Measurements from ENCODE around the gene KIF5B.
A peak's percentile ranks its signal among the peaks of the same experiment; 100 is the strongest.
"Not testable (repeated sequence)": the region's sequence is repeated elsewhere in the genome, so short reads cannot be mapped to it uniquely, and the experiment has no call there.

The KIF5B gene

DNA sequence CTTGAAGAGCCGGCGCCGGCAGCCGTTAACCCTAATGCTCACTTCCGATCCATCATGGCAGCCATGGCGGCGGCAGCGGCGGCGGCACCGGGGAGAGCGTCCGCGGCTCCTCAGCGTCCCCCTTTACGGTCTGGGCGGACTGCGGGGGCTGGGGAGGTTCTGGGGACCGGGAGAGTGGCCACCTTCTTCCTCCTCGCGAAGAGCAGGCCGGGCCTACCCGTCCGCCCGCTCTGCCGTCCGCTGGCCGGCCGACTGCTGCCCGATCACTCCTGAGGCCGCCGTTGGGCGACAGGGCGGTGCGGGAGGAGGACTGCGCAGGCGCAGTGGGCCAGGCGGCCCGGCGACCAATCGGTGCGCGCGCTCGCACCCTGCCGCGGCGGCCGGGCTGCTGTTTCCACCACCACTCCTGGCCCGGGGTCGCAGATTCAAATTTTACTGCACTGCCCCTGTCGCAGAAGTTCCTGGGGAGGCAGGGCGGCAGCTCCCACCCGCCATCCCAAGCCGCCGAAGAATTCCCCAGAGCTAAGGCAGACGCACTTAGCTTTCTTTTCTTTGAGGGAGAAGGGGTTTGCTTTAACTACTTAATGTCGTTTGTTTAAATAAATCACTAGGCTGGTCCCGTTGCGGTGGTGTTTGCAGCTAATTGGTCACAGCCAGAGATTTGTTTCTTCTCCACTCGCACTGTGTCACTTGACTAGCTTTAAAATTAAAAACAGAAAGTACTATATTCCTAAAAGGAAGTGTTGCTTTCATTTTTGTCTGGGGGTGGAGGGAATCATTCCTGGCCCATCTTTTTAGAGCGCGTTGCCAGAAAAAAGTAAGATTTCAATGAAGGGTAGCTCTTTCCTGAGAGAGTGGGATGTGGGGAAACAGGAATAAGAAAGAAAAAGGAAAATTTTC, at the start of gene KIF5B:
Gene KIF5B, minus strand, starts transcription at position 290 of the 900 bp plus-strand sequence. CDS start 452 bp downstream, outside the sequence.
- peak; percentile 84 for DNase-seq (ENCODE audit: low spot score)

DNA sequence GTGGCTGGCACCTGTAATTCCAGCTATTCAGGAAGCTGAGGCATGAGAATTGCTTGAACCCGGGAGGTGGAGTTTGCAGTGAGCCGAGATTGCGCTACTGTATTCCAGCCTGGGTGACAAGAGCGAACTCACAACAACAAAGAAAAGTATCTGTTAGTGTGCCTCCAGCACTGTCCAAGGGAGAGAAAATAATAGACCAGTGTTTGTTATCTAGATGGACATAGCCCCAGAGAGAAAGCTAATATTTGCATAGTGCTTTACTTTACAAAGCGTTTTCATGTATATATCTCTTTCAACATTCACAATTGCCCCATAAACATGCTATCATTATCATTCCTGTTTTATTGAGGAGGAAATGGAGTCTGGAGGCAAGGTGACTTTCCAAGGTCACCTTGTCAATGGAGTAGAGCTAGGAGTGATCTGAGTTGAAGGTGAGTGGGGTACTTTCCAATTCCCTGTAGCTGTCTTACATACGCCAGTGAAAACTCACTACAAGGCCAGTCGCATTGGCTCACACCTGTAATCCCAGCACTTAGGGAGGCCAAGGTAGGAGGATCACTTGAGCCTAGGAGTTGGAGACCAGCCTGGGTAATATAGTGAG, 49.7 kb upstream of the KIF5B start:
- DNase-seq (ENCODE audit: low spot score), result no peak

DNA sequence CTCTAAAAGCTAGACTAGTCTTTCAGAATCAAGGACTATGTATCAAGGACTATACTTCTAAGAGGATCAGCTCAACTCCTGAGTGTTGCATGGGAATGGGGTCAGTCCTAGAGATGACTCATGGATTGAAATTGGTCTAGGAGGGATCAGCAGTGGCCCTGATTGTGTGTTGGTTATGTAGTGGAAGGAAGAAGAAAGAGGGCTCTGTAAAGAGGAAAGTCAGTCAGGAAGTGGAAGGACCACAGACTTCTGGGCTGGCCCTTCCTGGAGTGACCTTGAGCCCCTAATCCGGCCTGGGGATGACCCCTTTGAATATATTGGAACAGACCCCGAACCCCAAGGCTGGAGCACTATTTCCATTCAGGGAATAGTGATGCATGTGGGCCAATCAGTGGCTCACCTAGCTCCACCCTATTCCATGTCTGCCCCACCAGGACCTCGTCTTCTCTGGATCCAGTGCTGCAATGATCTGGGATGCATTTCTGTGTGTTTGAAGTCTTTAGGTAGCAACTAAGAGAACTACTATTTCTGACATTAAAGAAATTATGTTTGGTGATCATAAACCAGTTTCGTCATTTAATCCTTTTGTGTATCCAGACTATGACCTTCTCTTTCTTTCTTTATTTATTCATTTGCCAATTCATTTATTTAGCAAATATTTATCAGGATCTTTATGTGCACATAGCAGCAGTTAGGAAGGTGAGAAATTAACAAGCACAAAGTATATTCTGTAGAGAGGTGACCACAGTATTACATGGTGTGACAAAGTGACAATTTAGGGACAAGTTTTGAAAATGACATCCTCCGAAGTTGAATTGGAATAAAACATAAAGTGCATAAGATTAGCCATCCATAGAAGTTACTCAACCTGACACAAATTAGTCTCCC, 48.6 kb upstream of the KIF5B start:
- no peak for DNase-seq (ENCODE audit: low spot score)

DNA sequence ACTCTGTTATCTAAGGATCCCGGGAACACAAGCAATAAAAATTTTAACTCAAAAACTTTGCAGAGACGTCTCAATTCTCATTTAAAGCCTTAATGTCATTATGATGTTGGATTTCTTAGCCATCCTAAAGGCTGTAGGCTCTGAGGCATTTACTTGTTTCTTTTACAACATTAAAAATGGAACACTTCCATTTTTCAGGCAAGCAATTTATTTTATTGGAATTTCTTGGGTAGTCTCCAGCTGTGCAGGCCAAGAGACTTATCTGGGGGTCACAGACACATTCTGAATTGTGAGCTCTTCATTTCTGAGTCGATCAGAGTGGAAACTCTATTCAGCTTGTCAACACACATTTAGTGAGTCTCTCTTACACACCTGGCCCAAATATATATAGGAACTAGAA, 48.0 kb upstream of the KIF5B start:
- no peak for DNase-seq (ENCODE audit: low spot score)

DNA sequence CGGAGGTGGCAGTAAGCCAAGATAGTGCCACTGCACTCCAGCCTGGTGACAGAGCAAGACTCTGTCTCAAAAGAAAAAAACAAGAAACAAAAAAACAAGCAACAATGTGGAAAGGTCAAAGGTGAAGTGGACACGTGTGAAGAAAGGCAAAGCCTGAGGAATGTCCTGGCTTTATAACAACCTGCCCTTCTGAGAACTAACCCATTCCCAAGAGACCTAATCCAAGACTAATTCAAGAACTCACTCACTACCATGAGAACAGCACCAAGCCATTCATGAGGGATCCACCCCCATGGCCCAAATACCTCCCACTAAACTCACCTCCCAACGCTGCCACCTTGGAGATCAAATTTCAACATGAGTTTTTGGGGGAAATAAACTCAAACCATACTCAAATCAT, 47.5 kb upstream of the KIF5B start:
- no peak for DNase-seq (ENCODE audit: low spot score)

DNA sequence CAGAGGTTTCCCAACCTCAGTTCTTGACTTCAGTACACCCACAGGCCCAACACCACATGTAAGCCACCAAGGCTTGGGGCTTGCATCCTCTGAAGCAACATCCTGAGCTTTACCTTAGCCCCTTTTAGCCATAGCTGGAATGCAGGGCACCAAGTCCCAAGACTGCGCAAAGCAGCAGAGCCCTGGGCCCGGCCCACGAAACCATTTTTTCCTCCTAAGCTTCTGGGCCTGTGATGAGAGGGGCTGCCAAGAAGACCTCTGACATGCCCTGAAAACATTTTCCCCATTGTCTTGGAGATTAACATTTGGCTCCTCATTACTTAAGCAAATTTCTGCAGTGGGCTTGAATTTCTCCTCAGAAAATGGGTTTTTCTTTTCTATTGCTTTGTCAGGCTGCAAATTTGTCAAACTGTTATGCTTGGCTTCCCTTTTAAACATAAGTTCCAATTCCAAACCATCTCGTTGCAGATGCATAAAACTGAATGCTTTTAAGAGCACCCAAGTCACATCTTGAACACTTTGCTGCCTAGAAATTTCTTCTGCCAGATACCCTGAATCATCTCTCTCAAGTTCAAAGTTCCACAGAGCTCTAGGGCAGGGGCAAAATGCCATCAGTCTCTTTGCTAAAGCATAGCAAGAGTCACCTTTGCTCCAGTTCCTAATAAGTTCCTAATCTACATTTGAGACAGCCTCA, 42.5 kb upstream of the KIF5B start:
- not testable (repeated sequence) for DNase-seq (ENCODE audit: low spot score)

DNA sequence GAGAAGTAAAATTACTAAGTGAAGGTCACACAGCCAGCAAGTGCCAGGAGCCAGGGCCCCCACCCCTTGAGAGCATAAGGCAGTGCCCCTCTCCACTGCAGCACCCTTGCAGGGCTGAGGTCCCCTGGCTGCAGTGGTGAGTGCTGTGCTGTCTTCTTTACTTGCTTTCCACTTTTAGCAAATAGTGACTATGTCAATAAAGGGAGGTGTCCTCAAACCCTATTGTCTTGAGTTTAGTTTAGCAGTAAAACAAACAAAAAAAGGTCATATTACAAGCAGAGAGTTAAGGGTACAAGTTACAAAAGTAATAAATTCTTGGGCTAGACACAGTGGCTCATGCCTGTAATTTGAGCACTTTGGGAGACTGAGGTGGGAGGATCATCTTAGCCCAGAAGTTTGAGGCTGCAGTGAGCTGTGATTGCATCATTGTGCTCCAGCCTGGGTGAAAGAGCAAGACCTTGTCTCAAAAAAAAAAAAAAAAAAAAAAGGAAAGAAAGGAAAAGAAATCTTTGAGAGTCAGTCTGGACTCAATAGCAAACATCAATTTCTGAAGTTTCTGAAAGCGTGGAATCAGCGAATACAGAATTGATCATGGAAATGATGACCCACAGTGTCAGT, 39.0 kb upstream of the KIF5B start:
- DNase-seq (ENCODE audit: low spot score), result no peak

DNA sequence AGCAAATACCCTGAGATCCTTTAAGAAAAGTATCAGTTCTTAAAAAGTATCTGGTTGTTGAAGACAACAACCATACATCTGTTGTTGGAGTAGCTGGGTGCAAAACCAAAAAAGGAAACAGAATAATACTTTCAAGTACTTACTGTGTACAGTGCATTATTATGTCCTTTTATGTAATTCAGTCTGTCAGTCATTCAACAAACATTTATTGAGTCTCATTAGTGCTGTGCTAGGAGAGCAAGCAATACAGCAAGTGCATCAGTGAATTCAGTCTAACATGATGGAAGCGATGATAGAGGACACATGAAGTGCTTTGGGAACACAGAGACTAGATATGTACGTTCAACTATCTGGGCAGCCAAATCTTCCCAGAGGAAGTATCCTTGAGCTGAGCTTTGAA, 37.4 kb upstream of the KIF5B start:
- no peak for DNase-seq (ENCODE audit: low spot score)

DNA sequence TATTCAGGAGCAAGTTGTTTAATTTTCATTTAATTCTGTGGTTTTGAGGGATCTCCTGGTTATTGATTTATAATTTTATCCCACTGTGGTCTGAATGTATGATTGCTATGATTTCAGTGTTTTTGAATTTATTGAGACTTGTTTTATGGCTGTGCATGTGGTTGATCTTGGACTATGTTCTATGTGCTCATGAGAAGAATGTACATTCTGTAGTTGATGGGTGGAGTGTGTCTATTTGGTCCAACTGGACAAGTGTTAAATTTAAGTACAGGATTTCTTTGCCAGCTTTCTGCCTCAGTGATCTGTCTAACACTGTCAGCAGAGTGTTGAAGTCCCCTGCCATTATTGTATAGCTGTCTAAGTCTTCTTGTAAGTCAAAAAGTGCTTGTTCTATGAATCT, 34.8 kb upstream of the KIF5B start:
- DNase-seq (ENCODE audit: low spot score), result no peak

DNA sequence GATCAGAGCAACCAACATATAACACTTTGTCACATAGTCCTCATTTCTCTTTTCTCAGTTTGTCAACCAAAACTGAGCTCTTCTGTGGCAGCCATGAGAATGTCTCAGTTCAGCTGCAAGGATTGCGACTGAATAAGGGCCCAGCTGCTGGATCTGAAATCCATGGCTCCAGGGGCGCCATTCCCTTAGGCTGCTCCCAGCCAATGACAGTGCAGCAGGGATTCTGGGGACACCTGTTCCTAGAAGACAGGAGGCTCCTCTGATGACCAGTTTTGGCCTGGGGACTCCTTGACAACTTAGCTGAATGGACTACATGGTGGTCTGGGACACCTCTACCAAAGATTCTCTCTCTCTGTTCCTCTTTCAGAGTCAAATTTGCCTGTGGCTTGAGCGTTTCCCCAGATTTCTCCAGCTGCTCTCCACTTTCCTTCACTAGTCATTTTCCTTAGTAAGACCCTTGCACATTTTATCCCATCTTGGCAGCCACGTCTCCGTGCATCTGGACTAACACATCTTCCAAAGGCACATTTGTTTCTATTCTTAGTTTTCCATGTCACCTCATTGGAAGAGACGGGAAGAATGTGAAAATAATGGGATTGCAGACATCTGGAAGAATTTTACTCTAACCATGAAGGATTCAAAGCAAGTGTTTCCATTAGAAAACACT, 28.1 kb upstream of the KIF5B start:
- no peak for DNase-seq (ENCODE audit: low spot score)

DNA sequence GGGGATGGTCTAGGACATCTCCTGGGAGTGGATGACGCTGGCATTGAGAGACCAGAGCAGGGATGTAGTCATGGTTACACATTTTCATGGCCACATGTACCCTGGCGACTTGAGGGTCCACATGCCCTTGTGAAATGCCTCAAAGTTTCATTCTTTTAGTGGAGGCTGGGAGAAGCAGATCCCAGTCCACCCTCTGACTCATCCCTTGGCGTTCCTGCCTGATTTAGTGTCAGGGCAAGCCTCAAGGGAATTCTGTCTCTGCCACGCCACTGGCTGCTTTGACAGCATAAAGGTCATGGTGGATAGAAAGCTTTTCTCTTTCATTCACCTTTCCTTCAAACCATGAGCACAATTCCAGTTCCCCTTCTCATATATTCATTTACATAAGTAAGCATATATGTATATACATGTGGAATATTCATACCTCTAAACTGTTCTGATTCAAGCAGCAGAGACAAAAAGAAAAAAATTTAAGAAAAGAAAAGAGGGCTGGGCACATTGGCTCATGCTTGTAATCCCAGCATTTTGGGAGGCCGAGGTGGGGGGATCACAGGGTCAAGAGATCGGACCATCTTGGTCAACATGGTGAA, 21.8 kb upstream of the KIF5B start:
- no peak for DNase-seq (ENCODE audit: low spot score)

DNA sequence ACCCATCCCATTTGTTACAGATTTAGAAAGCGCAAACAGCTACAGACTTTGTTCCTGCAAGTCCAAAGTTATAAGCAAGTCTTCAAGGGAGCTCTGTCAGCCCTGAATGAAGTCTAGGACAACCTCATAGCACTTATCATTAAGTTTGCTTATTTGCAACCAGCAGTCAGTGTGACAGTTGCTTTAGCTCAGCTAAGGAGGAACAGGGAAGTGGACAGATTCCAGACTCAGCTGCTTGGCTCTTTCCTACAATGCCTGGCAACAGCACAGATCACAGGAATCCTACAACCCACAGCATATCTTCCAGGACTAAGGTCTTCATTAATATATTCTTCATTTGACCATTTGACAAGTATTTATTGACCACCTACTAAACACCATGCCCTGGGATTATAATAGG, 17.4 kb upstream of the KIF5B start:
- DNase-seq (ENCODE audit: low spot score), result no peak

DNA sequence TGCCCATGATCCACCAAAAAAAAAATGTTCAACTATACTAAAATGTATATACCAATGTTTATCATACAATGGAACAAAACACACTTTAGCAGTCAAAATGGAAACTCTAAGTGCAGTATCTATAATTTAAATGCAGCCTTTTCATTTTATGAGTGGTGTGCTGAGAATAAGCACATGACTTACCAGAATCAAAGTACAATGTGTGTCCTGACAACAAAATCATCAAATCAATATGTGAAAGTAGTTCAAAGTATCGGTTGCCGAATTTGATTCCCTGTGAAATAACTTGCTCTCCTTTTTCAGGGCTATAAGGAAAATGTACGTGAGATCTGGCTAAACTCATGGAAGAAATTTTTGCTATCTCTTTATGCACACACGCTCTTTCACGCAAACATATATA, 16.9 kb upstream of the KIF5B start:
- DNase-seq (ENCODE audit: low spot score), result no peak

DNA sequence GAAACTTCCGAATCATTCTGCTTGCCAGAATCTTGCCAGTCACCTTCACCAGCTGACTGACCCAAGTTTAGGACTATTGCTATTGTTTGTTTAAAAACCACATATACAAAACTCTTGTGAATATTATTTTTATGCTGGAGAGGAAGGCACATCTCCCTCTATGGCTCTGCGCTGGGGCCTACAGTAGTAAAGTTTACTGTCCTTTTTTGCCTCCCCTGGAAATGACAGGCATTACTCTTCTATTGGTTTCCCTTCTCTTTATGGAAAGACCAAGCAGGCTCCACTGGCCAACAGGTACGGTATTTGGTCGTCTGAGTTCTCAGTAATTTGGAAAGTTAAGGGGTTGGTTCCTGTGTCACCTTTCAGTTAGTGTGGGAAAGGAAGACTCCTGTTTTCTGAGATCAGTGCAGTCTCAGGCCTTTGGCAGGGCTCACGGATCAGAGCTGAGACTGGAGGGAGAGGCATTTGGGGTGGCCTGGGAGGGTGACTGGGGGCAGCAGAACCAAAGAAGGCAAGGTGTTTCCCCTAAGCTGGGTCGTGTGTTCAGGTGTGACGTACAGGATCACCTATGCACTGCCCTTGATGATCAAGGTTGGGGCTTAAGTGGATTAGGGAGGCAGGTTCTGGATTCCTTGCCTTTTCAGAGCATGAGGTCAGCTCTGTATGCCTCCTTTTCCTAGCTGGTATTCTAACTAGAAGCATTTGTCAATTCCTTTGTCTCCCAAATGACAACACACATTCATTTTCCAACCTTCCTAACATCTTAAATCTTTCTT, 16.0 kb upstream of the KIF5B start:
- DNase-seq (ENCODE audit: low spot score), result no peak

DNA sequence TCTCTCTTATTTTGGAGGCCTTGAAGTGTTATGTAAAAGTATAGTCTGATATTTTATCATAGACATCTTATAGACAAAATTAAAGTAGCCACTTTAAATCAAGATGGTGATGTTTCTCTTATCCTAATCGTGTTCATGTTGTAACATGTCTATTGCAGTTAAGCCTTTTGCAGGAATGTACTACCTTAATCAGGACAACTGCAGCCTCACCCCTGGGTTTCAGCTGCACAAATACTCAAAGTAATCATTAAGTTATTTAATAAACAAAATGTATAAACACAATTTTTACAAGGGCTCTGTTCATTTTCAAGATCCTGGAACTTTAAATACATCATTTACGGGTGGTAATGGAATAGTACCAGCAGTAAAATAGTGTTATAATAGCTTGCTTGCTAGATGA, 14.4 kb upstream of the KIF5B start:
- DNase-seq (ENCODE audit: low spot score), result no peak

DNA sequence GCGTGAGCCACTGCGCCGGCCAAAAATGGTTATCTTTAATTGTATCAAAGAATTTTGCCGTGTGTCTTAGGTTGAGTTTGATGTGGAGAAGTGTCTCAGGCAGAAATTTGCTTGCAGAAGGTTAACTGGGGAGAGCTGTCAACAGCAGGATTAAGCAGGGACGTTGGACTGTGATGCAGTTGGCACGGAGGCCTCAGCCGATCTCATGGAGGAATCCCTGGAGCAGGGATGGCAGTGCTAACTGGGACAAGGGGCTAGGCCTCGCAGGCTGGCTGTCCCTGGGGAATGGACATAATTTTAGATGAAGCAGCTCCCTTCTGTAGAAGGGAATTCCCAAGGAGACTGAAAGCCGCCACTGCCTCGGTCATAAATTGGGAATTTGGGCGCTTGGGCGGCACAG, 12.3 kb upstream of the KIF5B start:
- DNase-seq (ENCODE audit: low spot score), result no peak

DNA sequence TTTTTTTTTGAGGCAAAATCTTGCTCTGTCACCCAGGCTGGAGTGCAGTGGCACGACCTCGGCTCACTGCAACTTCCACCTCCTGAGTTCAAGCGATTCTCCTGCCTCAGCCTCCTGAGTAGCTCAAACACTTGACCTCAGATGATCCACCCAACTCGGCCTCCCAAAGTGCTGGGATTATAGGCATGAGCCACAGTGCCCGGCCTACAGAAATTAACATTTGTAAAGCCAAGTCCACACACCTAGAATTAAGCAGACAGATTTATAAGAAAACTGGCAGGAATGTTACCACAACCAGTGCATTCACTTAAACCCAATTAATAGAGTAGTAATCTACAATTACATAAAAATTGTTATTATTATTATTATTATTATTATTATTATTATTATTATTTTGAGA, 11.7 kb upstream of the KIF5B start:
- DNase-seq (ENCODE audit: low spot score), result not testable (repeated sequence)

DNA sequence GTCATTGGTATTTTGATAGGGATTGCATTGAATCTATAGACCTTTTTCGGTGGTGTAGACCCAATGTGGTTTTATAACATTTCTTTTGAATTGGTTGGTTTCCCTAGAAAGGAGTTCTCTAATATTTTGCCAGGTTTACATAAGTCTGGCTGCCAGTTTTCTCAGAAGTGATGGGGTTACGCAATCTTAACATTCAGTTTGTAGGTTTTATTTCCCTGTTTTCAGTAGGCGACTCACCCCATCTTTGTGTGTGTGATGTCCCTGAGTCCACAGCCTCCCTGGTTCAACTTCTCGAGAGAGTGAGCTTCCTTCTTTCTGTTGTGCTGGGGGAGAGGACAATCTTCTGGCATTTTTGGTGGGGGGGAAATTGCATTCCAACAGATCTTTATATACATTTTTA, 9.6 kb upstream of the KIF5B start:
- DNase-seq (ENCODE audit: low spot score), result no peak

DNA sequence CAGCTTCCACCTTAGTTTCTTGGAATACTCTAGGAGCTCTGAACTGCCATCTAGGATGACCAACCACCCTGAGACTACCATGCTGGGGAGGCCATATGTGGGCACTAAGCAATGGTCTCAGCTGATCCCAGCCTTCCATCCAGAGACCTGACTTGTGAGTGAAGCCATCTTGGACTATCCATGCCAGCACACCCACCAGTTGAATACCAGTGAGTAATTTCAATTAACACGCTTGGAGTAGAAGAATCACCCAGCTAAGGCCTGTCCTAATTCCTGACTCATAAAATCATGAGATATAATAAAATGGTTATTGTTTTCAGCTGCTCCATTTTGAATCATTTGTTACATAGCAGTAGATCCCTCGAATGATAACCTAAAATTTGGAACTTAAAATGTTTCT, 5.2 kb upstream of the KIF5B start:
- DNase-seq (ENCODE audit: low spot score), result no peak

DNA sequence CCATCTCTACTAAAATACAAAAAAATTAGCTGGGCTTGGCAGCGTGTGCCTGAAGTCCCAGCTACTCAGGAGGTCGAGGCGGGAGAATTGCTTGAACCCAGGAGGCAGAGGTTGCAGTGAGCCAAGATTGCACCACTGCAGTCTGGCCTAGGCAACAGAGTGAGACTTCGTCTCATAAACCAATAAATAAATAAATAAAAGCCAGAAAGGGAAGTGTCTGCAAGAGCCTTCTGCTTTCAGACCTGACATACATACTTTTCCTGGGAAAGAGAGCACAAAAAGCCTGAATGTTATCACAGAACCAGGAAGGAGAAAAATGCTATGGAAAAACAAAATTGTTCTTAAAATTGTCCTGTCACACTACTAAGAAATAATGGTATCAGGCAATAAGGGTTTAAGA, 4.1 kb upstream of the KIF5B start:
- no peak for DNase-seq (ENCODE audit: low spot score)

Measured in cerebellar cortex (tissue), 1 donor.